PFSK-1 (cell line): ENCODE measurements around the gene DAO.

Source experiments
- FOXP2 ChIP-seq: optimal IDR thresholded peaks from 2 replicates; pipeline ENCODE3; 2011; ENCODE audit warnings: borderline replicate concordance, control low read depth, inconsistent platforms; ENCODE audit not compliant: insufficient read depth; ENCODE audit errors: extremely low read length, extremely low read depth
- POLR2AphosphoS5 ChIP-seq: IDR thresholded peaks from 2 replicates; pipeline ENCODE4 v1.6.1; 2012; ENCODE audit warnings: low read depth, mild to moderate bottlenecking, control low read depth, low read length, moderate library complexity
- SIN3A ChIP-seq: IDR thresholded peaks from 2 replicates; pipeline ENCODE4 v1.6.1; 2012; ENCODE audit warnings: mild to moderate bottlenecking, low read length, moderate library complexity, borderline replicate concordance; ENCODE audit not compliant: insufficient read depth
- TAF1 ChIP-seq: IDR thresholded peaks from 2 replicates; pipeline ENCODE4 v1.6.1; 2012; ENCODE audit warnings: low read length, control low read depth, borderline replicate concordance; ENCODE audit not compliant: insufficient read depth
- TF ChIP-seq, protein P1 (sequence below), 2 experiments: IDR thresholded peaks; 2 replicates each; pipeline versions ENCODE4 v1.6.1 to v1.8.0; 2011 to 2012; ENCODE audit warnings: low read depth in 2 of 2, low read length in 2 of 2, control low read depth in 1 of 2, inconsistent platforms in 1 of 2, mild to moderate bottlenecking in 1 of 2, moderate library complexity in 1 of 2; ENCODE audit not compliant: insufficient read depth in 1 of 2

The DAO gene

GRCh38 chr12:108918206-108918605 lies 38.3 kb downstream of the DAO start:
- TF ChIP-seq TAF1 (no peak), POLR2AphosphoS5 (no peak)
- TF ChIP-seq, protein P1, sequence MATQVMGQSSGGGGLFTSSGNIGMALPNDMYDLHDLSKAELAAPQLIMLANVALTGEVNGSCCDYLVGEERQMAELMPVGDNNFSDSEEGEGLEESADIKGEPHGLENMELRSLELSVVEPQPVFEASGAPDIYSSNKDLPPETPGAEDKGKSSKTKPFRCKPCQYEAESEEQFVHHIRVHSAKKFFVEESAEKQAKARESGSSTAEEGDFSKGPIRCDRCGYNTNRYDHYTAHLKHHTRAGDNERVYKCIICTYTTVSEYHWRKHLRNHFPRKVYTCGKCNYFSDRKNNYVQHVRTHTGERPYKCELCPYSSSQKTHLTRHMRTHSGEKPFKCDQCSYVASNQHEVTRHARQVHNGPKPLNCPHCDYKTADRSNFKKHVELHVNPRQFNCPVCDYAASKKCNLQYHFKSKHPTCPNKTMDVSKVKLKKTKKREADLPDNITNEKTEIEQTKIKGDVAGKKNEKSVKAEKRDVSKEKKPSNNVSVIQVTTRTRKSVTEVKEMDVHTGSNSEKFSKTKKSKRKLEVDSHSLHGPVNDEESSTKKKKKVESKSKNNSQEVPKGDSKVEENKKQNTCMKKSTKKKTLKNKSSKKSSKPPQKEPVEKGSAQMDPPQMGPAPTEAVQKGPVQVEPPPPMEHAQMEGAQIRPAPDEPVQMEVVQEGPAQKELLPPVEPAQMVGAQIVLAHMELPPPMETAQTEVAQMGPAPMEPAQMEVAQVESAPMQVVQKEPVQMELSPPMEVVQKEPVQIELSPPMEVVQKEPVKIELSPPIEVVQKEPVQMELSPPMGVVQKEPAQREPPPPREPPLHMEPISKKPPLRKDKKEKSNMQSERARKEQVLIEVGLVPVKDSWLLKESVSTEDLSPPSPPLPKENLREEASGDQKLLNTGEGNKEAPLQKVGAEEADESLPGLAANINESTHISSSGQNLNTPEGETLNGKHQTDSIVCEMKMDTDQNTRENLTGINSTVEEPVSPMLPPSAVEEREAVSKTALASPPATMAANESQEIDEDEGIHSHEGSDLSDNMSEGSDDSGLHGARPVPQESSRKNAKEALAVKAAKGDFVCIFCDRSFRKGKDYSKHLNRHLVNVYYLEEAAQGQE (IDR thresholded peaks at IDR 0.05; ENCODE audit: insufficient read depth in 1 of 2, low read depth in 2 of 2, low read length in 2 of 2): no peak

- TF ChIP-seq SIN3A: no peak
- TF ChIP-seq POLR2AphosphoS5: no peak
- no peak for TF ChIP-seq TAF1
- TF ChIP-seq, protein P1 (IDR thresholded peaks at IDR 0.05; ENCODE audit: insufficient read depth in 1 of 2, low read depth in 2 of 2, low read length in 2 of 2): no peak
- TF ChIP-seq FOXP2: no peak
Observed at GRCh38 chr12:108918960-108919642, 39.2 kb downstream of the DAO start.

DNA sequence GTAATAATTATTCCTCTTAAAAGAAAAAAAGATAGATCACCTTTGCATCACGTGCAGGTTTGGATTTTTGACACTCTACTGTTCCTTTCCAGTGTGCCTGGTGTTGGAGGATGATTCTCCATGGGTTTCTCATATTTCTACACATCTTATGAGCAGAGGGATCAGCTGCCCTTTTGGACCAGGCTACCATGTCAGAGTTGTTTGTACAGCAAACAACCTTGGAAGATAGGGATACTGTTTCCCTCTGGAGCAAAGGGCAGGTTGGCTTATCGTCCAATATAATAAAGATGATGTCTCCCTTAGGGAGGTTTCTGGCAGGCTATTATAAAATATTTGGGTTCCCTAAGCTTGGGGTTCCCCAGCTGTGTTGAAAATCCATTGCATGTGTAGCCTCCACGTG lies 42.1 kb downstream of the DAO start:
- TF ChIP-seq, protein P1 (IDR thresholded peaks at IDR 0.05; ENCODE audit: insufficient read depth in 1 of 2, low read depth in 2 of 2, low read length in 2 of 2): no peak
- TF ChIP-seq FOXP2: no peak
- TF ChIP-seq SIN3A: no peak

GRCh38 chr12:108922918-108923317 lies 43.0 kb downstream of the DAO start:
- TF ChIP-seq, protein P1 (IDR thresholded peaks at IDR 0.05; ENCODE audit: insufficient read depth in 1 of 2, low read depth in 2 of 2, low read length in 2 of 2): no peak
- TF ChIP-seq FOXP2 (no peak), TAF1 (no peak), POLR2AphosphoS5 (no peak), SIN3A (no peak)

DNA sequence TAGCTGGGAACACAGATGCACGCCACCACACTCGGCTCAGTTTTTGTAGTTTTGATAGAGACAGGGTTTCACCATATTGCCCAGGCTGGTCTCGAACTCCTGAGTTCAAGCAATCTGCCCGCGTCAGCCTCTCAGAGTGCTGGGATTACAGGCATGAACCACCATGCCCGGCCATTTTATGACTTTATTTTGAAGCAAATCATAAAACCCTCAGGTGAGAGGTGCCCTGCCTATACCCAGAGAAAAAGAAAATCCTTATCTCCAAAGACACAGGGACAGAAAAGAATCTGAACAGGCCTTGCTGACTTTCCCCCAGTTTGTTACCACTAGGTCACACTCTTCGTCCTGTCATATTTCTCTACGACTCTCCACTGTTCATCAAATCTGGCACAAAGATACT lies 48.8 kb downstream of the DAO start:
- TF ChIP-seq TAF1 (no peak), POLR2AphosphoS5 (no peak), SIN3A (no peak), FOXP2 (no peak)
- TF ChIP-seq, protein P1 (IDR thresholded peaks at IDR 0.05; ENCODE audit: insufficient read depth in 1 of 2, low read depth in 2 of 2, low read length in 2 of 2): no peak
